Stomach (tissue), 9 donors: Measurements from ENCODE around the gene SPACDR. TPM values are rescaled to one million over a fixed set of nuclear protein-coding genes. Genes with fewer than 3 reads are reported as not detected.
"Not testable (repeated sequence)": the region's sequence is repeated elsewhere in the genome, so short reads cannot be mapped to it uniquely, and the experiment has no call there.

Experiments used
- DNase-seq, 2 donors: peaks; one replicate each; pipeline versions ENCODE4 v3.0.0 to v3.0.0-alpha.2; 2013 to 2019
- H3K27ac ChIP-seq, 5 donors: fragments of 200-600 bp in 4 of 5; sonication (generic) in 4 of 5; one replicate each; pipeline ENCODE4 v1.5.1; 2013 to 2019; ENCODE audit warnings: mild to moderate bottlenecking in 1 of 5, moderate library complexity in 1 of 5
- H3K27me3 ChIP-seq, 3 donors: fragments of 200-600 bp; sonication (generic); one replicate each; pipeline ENCODE4 v1.5.1; 2017 to 2019; ENCODE audit warnings: mixed run types in 1 of 3
- H3K36me3 ChIP-seq, 4 donors: fragments of 200-600 bp; sonication (generic); 1 replicate in 3 of 4; 2 replicates in 1 of 4; pipeline ENCODE4 v1.5.1; 2016 to 2019
- H3K4me1 ChIP-seq, 4 donors: fragments of 200-600 bp; sonication (generic); one replicate each; pipeline ENCODE4 v1.5.1; 2016 to 2019
- H3K4me3 ChIP-seq, 4 donors: fragments of 200-600 bp; sonication (generic) in 3 of 4; one replicate each; pipeline ENCODE4 v1.5.1; 2016 to 2019; ENCODE audit warnings: mild to moderate bottlenecking in 1 of 4
- H3K9me3 ChIP-seq, 4 donors: fragments of 200-600 bp; sonication (generic); one replicate each; pipeline ENCODE4 v1.5.1; 2016 to 2019
- CTCF ChIP-seq, 7 experiments: fragments of 450-650 bp in 4 of 7; fragments of 200-600 bp in 3 of 7; sonication (generic) in 3 of 7; IDR thresholded peaks; one replicate each; pipeline ENCODE4 v1.5.1; 2016 to 2019; ENCODE audit warnings: antibody characterized with exemption in 7 of 7, control low read depth in 2 of 7, mild to moderate bottlenecking in 1 of 7
- EP300 ChIP-seq: sonication (generic); formaldehyde crosslinking; IDR thresholded peaks from one replicate; pipeline ENCODE4 v1.6.1; 2017; ENCODE audit warnings: antibody characterized with exemption
- POLR2A ChIP-seq, 4 donors: fragments of 450-650 bp; IDR thresholded peaks; one replicate each; pipeline ENCODE4 v1.6.1; 2016; ENCODE audit warnings: antibody characterized with exemption in 4 of 4, control low read depth in 2 of 4, mild to moderate bottlenecking in 1 of 4, moderate library complexity in 1 of 4
- POLR2AphosphoS5 ChIP-seq, 3 donors: sonication (generic); formaldehyde crosslinking; IDR thresholded peaks; one replicate each; pipeline ENCODE4 v1.6.1; 2016; ENCODE audit warnings: antibody characterized with exemption in 3 of 3
- WGBS, 5 donors: extraction: QIAGEN DNeasy Blood & Tissue Kit in 3 of 5; methylation state at CpG; one replicate each; pipeline versions ENCODE4 v1.1.5 to v1.1.7; 2013 to 2018; 5-methylcytosine and 5-hydroxymethylcytosine counted together
- intact Hi-C: fragments of 100-400 bp; cut with DNase I; formaldehyde crosslinking; loops from one replicate; pipeline ENCODE4 v1.15.1; 2023; ENCODE audit warnings: low total_unique reads
- polyA plus RNA-seq, 3 donors: library from polyadenylated mRNA; stranded (reverse); fragments of 200-250 nt; gene quantifications; one replicate each; pipeline ENCODE4 v1.2.3, GENCODE V29; 2013
- total RNA-seq, 5 donors: library from RNA; depleted of rRNA; stranded (reverse); fragments of >200 nt; gene quantifications; one replicate each; pipeline versions ENCODE4 v1.1.0 to v1.2.3, GENCODE V29; 2014 to 2016
- donor health status: healthy with polysubstance abuse.
- donor health status: Bipolar disorder and iron deficiency.
- donor health status: healthy.

Gene SPACDR
- total and polyA plus RNA-seq, 8 donors = 0.65 to 2.3 (median 1.1) TPM; not detected in 5

GRCh38 chr7:100506356-100506923 lies 42.4 kb upstream of the SPACDR start:
- intact Hi-C loops = no loop called here
- H3K4me3 ChIP-seq = no peak overlapping the region
- no peak overlapping the region for H3K27ac ChIP-seq
- no peaks in the 10 kb centered on the region for H3K36me3 ChIP-seq
- TF ChIP-seq EP300 = no peak
- TF ChIP-seq CTCF (IDR thresholded peaks at IDR 0.05) = no peak
- no peak for TF ChIP-seq POLR2AphosphoS5 (IDR thresholded peaks at IDR 0.05)
- no peak for TF ChIP-seq POLR2A (IDR thresholded peaks at IDR 0.05)
- H3K9me3 ChIP-seq = no peaks in the 10 kb centered on the region
- 62 to 70% (median 67%) methylated on average over 8 of the region's 8 CpGs for WGBS, 5 donors
- peaks cover 0 to 5% (median 2%) of the 10 kb centered on the region in 4 donors for H3K4me1 ChIP-seq
- H3K27me3 ChIP-seq = no peaks in the 10 kb centered on the region
- no peak for DNase-seq

- no peak for DNase-seq
- H3K36me3 ChIP-seq = no peaks in the 10 kb centered on the region
- no peak overlapping the region for H3K27ac ChIP-seq
- H3K4me3 ChIP-seq = no peak overlapping the region
- H3K9me3 ChIP-seq = no peaks in the 10 kb centered on the region
- TF ChIP-seq POLR2A (IDR thresholded peaks at IDR 0.05) = no peak
- no peak for TF ChIP-seq EP300
- intact Hi-C loops = no loop called here
- H3K27me3 ChIP-seq = no peaks in the 10 kb centered on the region
- 87 to 92% (median 89%) methylated on average over 9 of the region's 9 CpGs for WGBS, 5 donors
- H3K4me1 ChIP-seq = peaks cover 0 to 5% (median 2%) of the 10 kb centered on the region in 4 donors
These were observed 41.0 kb upstream of the SPACDR start for GRCh38 chr7:100504887-100505611.

- H3K27me3 ChIP-seq, DNase-seq, intact Hi-C loops, H3K4me1 ChIP-seq, H3K27ac ChIP-seq, H3K9me3 ChIP-seq, H3K36me3 ChIP-seq, H3K4me3 ChIP-seq: not testable (repeated sequence)
- WGBS, 5 donors = 91 to 100% (median 93%) methylated on average over 3 of the region's 3 CpGs
These were observed 40.0 kb upstream of the SPACDR start for GRCh38 chr7:100504031-100504430.

GRCh38 chr7:100500743-100501142 lies 36.7 kb upstream of the SPACDR start:
- DNase-seq, H3K27me3 ChIP-seq, H3K4me1 ChIP-seq, H3K36me3 ChIP-seq, H3K4me3 ChIP-seq, H3K27ac ChIP-seq, H3K9me3 ChIP-seq, intact Hi-C loops: not testable (repeated sequence)
- 86 to 97% (median 88%) methylated on average over 2 of the region's 2 CpGs for WGBS, 5 donors

GRCh38 chr7:100496509-100496908 lies 32.4 kb upstream of the SPACDR start:
- no peak for DNase-seq
- Histone ChIP-seq H3K9me3 (no peaks in the 10 kb centered on the region), H3K4me1 (peaks cover 11 to 14% (median 13%) of the 10 kb centered on the region in 4 donors), H3K36me3 (no peaks in the 10 kb centered on the region), H3K4me3 (no peak overlapping the region), H3K27ac (no peak overlapping the region), H3K27me3 (peaks cover 0 to 14% (median 8%) of the 10 kb centered on the region in 3 donors)
- 76 to 83% (median 80%) methylated on average over 6 of the region's 6 CpGs for WGBS, 5 donors
- intact Hi-C loops = no loop called here
- no peak for TF ChIP-seq EP300
- TF ChIP-seq POLR2A (IDR thresholded peaks at IDR 0.05) = no peak
- TF ChIP-seq CTCF (IDR thresholded peaks at IDR 0.05) = no peak
- no peak for TF ChIP-seq POLR2AphosphoS5 (IDR thresholded peaks at IDR 0.05)
